GM12878 (cell line): ENCODE results near the gene SLC1A6. TPM values are rescaled to one million over a fixed set of nuclear protein-coding genes. Genes with fewer than 3 reads are reported as not detected.

Experiments
- ATAC-seq: fragments of 200-7000 bp; cut with Tn5 transposase; 3 replicates; pipeline ENCODE4 v1.9.1; 2020; ENCODE audit warnings: mild to moderate bottlenecking, moderate library complexity
- BruUV-seq: library from RNA; stranded (reverse); fragments of 400-500 nt; replicated peaks from 2 replicates; lab custom pipeline; 2021; lab: Mats Ljungman, UMichigan
- CTCF ChIA-PET: fragments of 300-600 bp; sonication (Branson Sonifier 250); formaldehyde crosslinking; extraction: SDS; loops from one replicate; lab custom pipeline; 2021; ENCODE audit warnings: inconsistent platforms; lab: Yijun Ruan, JAX
- POLR2A ChIA-PET: fragments of 350-600 bp; formaldehyde crosslinking; extraction: SDS; loops from one replicate; lab custom pipeline; 2021; ENCODE audit warnings: inconsistent platforms; lab: Charles Lee
- RAD21 ChIA-PET: fragments of 300-600 bp; sonication (Branson Sonifier 250); formaldehyde crosslinking; loops from one replicate; lab custom pipeline; 2023; ENCODE audit warnings: antibody characterized with exemption; ENCODE audit not compliant: unreplicated experiment; lab: Charles Lee
- SMC1A ChIA-PET: fragments of 300-600 bp; sonication (Branson Sonifier 250); formaldehyde crosslinking; loops from one replicate; lab custom pipeline; 2023; ENCODE audit not compliant: unreplicated experiment, uncharacterized antibody; lab: Charles Lee
- DNase-seq: peaks from one replicate; pipeline ENCODE4 v3.0.0-alpha.2; 2011; ENCODE audit warnings: low read depth, low spot score
- FAIRE-seq: peaks from 3 replicates; lab custom pipeline; 2011; peaks lifted over from hg19 to GRCh38; lab: Jason Lieb, UNC
- H2AFZ ChIP-seq: 2 replicates; pipeline ENCODE4 v1.6.0; 2011; ENCODE audit warnings: low read depth, low read length, control low read depth; ENCODE audit not compliant: control insufficient read depth
- H3K27ac ChIP-seq: 2 replicates; pipeline ENCODE4 v1.5.1; 2011; ENCODE audit warnings: control low read depth; ENCODE audit not compliant: control insufficient read depth, insufficient read depth
- H3K27me3 ChIP-seq, 2 experiments: replicated peaks in 1 of 2; 2 replicates each; pipeline versions ENCODE4 v1.6.0 to v1.6.1; 2011; ENCODE audit warnings: low read length in 1 of 2; ENCODE audit not compliant: control insufficient read depth in 2 of 2, insufficient read depth in 2 of 2
- H3K36me3 ChIP-seq, 2 experiments: 2 replicates each; pipeline ENCODE4 v1.5.1; 2011; ENCODE audit warnings: low read length in 1 of 2; ENCODE audit not compliant: control insufficient read depth in 2 of 2, insufficient read depth in 2 of 2
- H3K4me1 ChIP-seq: 2 replicates; pipeline ENCODE4 v1.6.1; 2011; ENCODE audit warnings: mild to moderate bottlenecking, low read length, moderate library complexity, mixed read lengths; ENCODE audit not compliant: control insufficient read depth, insufficient read depth
- H3K4me2 ChIP-seq: 2 replicates; pipeline ENCODE4 v1.6.0; 2011; ENCODE audit warnings: control low read depth; ENCODE audit not compliant: control insufficient read depth, insufficient read depth
- H3K4me3 ChIP-seq: fragments of 200-600 bp; sonication (generic); 2 replicates; pipeline ENCODE4 v1.5.1; 2016
- H3K79me2 ChIP-seq: 2 replicates; pipeline ENCODE4 v1.6.0; 2011; ENCODE audit warnings: low read length; ENCODE audit not compliant: control insufficient read depth, insufficient read depth
- H3K9ac ChIP-seq: 2 replicates; pipeline ENCODE4 v1.8.0; 2011; ENCODE audit warnings: low read length, control low read depth, mixed read lengths; ENCODE audit not compliant: control insufficient read depth, insufficient read depth
- H3K9me3 ChIP-seq: replicated peaks from 3 replicates; pipeline ENCODE4 v1.5.1; 2011; ENCODE audit warnings: mild to moderate bottlenecking, low read length; ENCODE audit not compliant: control insufficient read depth, insufficient read depth
- H4K20me1 ChIP-seq: 2 replicates; pipeline ENCODE4 v1.6.0; 2011; ENCODE audit not compliant: control insufficient read depth, insufficient read depth
- BACH1 ChIP-seq: fragments of 450-650 bp; IDR thresholded peaks from 2 replicates; pipeline ENCODE4 v1.6.1; 2017; ENCODE audit warnings: mild to moderate bottlenecking, borderline replicate concordance
- BCL3 ChIP-seq: IDR thresholded peaks from 2 replicates; pipeline ENCODE4 v1.6.1; 2011; ENCODE audit warnings: borderline replicate concordance, low read depth, mild to moderate bottlenecking, moderate library complexity, low read length; ENCODE audit not compliant: insufficient read depth, poor library complexity, severe bottlenecking
- CBX5 ChIP-seq: sonication (generic); IDR thresholded peaks from 2 replicates; pipeline ENCODE4 v1.6.1; 2016; ENCODE audit warnings: low read depth, moderate library complexity, mild to moderate bottlenecking, inconsistent platforms
- CHD1 ChIP-seq: IDR thresholded peaks from 2 replicates; pipeline ENCODE4 v1.6.1; 2012; ENCODE audit warnings: low read depth, low read length, improper control_type of control experiment
- E2F8 ChIP-seq: fragments of 450-650 bp; IDR thresholded peaks from 2 replicates; pipeline ENCODE4 v1.6.1; 2018; ENCODE audit warnings: mild to moderate bottlenecking, low read depth, moderate library complexity; ENCODE audit not compliant: partially characterized antibody
- EED ChIP-seq: sonication (generic); IDR thresholded peaks from 2 replicates; pipeline ENCODE4 v1.6.1; 2016; ENCODE audit warnings: antibody characterized with exemption, low read depth
- FOS ChIP-seq: IDR thresholded peaks from 3 replicates; pipeline ENCODE4 v1.6.1; 2011; ENCODE audit warnings: borderline replicate concordance; ENCODE audit not compliant: insufficient read length; ENCODE audit errors: extremely low read depth
- KAT2A ChIP-seq: conservative IDR thresholded peaks from 2 replicates; pipeline ENCODE4 v1.6.1; 2011; ENCODE audit warnings: low read depth, low read length; ENCODE audit not compliant: control insufficient read depth
- POLR2AphosphoS5 ChIP-seq: IDR thresholded peaks from 2 replicates; pipeline ENCODE4 v1.6.1; 2011; ENCODE audit warnings: mild to moderate bottlenecking, low read length, inconsistent platforms
- STAT3 ChIP-seq: IDR thresholded peaks from 2 replicates; pipeline ENCODE4 v1.6.1; 2011; ENCODE audit warnings: low read depth, low read length, improper control_type of control experiment
- WRNIP1 ChIP-seq: IDR thresholded peaks from 2 replicates; pipeline ENCODE4 v1.6.1; 2011; ENCODE audit warnings: low read depth, low read length, improper control_type of control experiment, borderline replicate concordance
- WGBS: methylation state at CpG from one replicate; pipeline ENCODE4 v1.1.6; 2016; ENCODE audit warnings: low lambda C conversion rate; ENCODE audit not compliant: insufficient replicate concordance, insufficient coverage; ENCODE audit errors: missing lambda C conversion rate; 5-methylcytosine and 5-hydroxymethylcytosine counted together
- in situ Hi-C: fragments of 300-500 bp; cut with MboI; formaldehyde crosslinking; loops from 9 replicates; pipeline ENCODE4 v1.14.3; 2018; ENCODE audit warnings: mixed read lengths
- intact Hi-C: fragments of 100-400 bp; cut with micrococcal nuclease; formaldehyde crosslinking; loops from one replicate; pipeline ENCODE4 v1.14.2; 2022; ENCODE audit not compliant: unreplicated experiment
- polyA plus RNA-seq, 11 experiments: library from polyadenylated mRNA; depleted of rRNA in 4 of 11; unstranded in 6 of 11; stranded (reverse) in 5 of 11; fragments of >200 nt; fragmentation: Nextera tagmentation in 4 of 11; fragmentation: Illumina TruSeq in 1 of 11; extraction: Ambion mirVana in 4 of 11; extraction: Trizol in 1 of 11; gene quantifications; 1 replicate in 1 of 11; 2 replicates in 10 of 11; pipeline versions ENCODE4 v1.2.1 to v1.2.3, GENCODE V29; 2011 to 2016; ENCODE audit warnings: inconsistent platforms in 2 of 11, missing spikeins in 2 of 11, low read depth in 1 of 11
- total RNA-seq, 4 experiments: library from RNA; depleted of rRNA in 3 of 4; stranded (reverse); fragments of >200 nt in 3 of 4; fragmentation: Illumina TruSeq in 1 of 4; extraction: Trizol in 1 of 4; gene quantifications; 2 replicates each; pipeline versions ENCODE4 v1.2.1 to v1.2.3, GENCODE V29; 2013 to 2021

The SLC1A6 gene
- total and polyA plus RNA-seq, 10 of the 15 experiments (the other 5 are each of a cell fraction or from before 2014, with no cell fraction given): 0.06 TPM; not detected in 9

- TF ChIP-seq POLR2AphosphoS5 (no peak), KAT2A (no peak), BACH1 (no peak), E2F8 (no peak), EED (no peak)
These were observed 8.2 kb downstream of the SLC1A6 start (continued) for GRCh38 chr19:14971474-14971873.

- Histone ChIP-seq H3K4me1 (no peaks in the 10 kb centered on the region), H3K9ac (no peak overlapping the region), H3K79me2 (no peaks in the 10 kb centered on the region), H3K27me3 (no peaks in the 10 kb centered on the region), H3K9me3 (no peaks in the 10 kb centered on the region), H3K27ac (no peak overlapping the region), H3K4me2 (no peak overlapping the region), H4K20me1 (no peaks in the 10 kb centered on the region), H2AFZ (no peak overlapping the region), H3K36me3 (no peaks in the 10 kb centered on the region), H3K4me3 (no peak overlapping the region)
- POLR2A ChIA-PET: no interaction called here
- BruUV-seq: no TSS peak
- 56% methylated on average over 14 of the region's 14 CpGs for WGBS
- CTCF ChIA-PET: no interaction called here
- DNase-seq: no peak
- no peak for ATAC-seq
- no peak for FAIRE-seq
- SMC1A ChIA-PET: no interaction called here
- in situ Hi-C loops (no loop called here), intact Hi-C loops (no loop called here)
- RAD21 ChIA-PET: no interaction called here
- TF ChIP-seq CBX5: no peak
- no peak for TF ChIP-seq BCL3
- no peak for TF ChIP-seq WRNIP1
- TF ChIP-seq CHD1: no peak
- TF ChIP-seq FOS: no peak
- TF ChIP-seq STAT3: no peak
These were observed 11.4 kb downstream of the SLC1A6 start for GRCh38 chr19:14968247-14968646.
